Measurements from ENCODE around the gene MYLIP. TPM values are rescaled to one million over a fixed set of nuclear protein-coding genes. Genes with fewer than 3 reads are reported as not detected.

MYLIP gene
- 20.2 and 21.1 TPM in 2 replicates for total RNA-seq

GRCh38 chr6:16128759-16129622 lies at the start of gene MYLIP:
TSS of gene MYLIP (plus strand) at chr6:16129086. CDS start at chr6:16129323, 237 bp downstream.
- intact Hi-C loops (cut with micrococcal nuclease) = loop anchor here (1.0 to 2.0 kb wide), 5 partner anchors 7 to 466 kb away; partner anchors contain the start of genes DTNBP1 and GMPR

- intact Hi-C loops (cut with micrococcal nuclease) = no loop called here
Observed at GRCh38 chr6:16079354-16079753, 49.5 kb upstream of the MYLIP start.

- intact Hi-C loops (cut with micrococcal nuclease) = no loop called here
Observed at GRCh38 chr6:16080204-16080603, 48.7 kb upstream of the MYLIP start.

- intact Hi-C loops (cut with micrococcal nuclease) = no loop called here
Observed at GRCh38 chr6:16081326-16081725, 47.6 kb upstream of the MYLIP start.

- intact Hi-C loops (cut with micrococcal nuclease) = no loop called here
Observed at GRCh38 chr6:16082361-16082760, 46.5 kb upstream of the MYLIP start.

- intact Hi-C loops (cut with micrococcal nuclease) = no loop called here
Observed at GRCh38 chr6:16086965-16087364, 41.9 kb upstream of the MYLIP start.

GRCh38 chr6:16087386-16087785 lies 41.5 kb upstream of the MYLIP start:
- intact Hi-C loops (cut with micrococcal nuclease) = no loop called here

GRCh38 chr6:16088409-16088808 lies 40.5 kb upstream of the MYLIP start:
- intact Hi-C loops (cut with micrococcal nuclease) = no loop called here

- intact Hi-C loops (cut with micrococcal nuclease) = no loop called here
Observed at GRCh38 chr6:16089232-16090062, 39.4 kb upstream of the MYLIP start.

- intact Hi-C loops (cut with micrococcal nuclease) = no loop called here
Observed at GRCh38 chr6:16090452-16090851, 38.4 kb upstream of the MYLIP start.

GRCh38 chr6:16090920-16091319 lies 38.0 kb upstream of the MYLIP start:
- intact Hi-C loops (cut with micrococcal nuclease) = no loop called here

GRCh38 chr6:16092140-16092539 lies 36.7 kb upstream of the MYLIP start:
- intact Hi-C loops (cut with micrococcal nuclease) = no loop called here

GRCh38 chr6:16092990-16093389 lies 35.9 kb upstream of the MYLIP start:
- intact Hi-C loops (cut with micrococcal nuclease) = no loop called here

- intact Hi-C loops (cut with micrococcal nuclease) = no loop called here
Observed at GRCh38 chr6:16095180-16095579, 33.7 kb upstream of the MYLIP start.

- intact Hi-C loops (cut with micrococcal nuclease) = no loop called here
Observed at GRCh38 chr6:16097382-16098171, 31.3 kb upstream of the MYLIP start.

- intact Hi-C loops (cut with micrococcal nuclease) = no loop called here
Observed at GRCh38 chr6:16098211-16098610, 30.7 kb upstream of the MYLIP start.

- intact Hi-C loops (cut with micrococcal nuclease) = no loop called here
Observed at GRCh38 chr6:16102208-16102607, 26.7 kb upstream of the MYLIP start.

GRCh38 chr6:16103722-16104121 lies 25.2 kb upstream of the MYLIP start:
- intact Hi-C loops (cut with micrococcal nuclease) = no loop called here

- intact Hi-C loops (cut with micrococcal nuclease) = no loop called here
Observed at GRCh38 chr6:16104624-16105433, 24.1 kb upstream of the MYLIP start.

- intact Hi-C loops (cut with micrococcal nuclease) = no loop called here
Observed at GRCh38 chr6:16105854-16106253, 23.0 kb upstream of the MYLIP start.
